Right renal pelvis (tissue), 4 donors: ENCODE results near the gene ZFR. TPM values are rescaled to one million over a fixed set of nuclear protein-coding genes. Genes with fewer than 3 reads are reported as not detected.
"Not testable (repeated sequence)": the region's sequence is repeated elsewhere in the genome, so short reads cannot be mapped to it uniquely, and the experiment has no call there.

Source experiments
- DNase-seq, 4 donors: peaks; one replicate each; pipeline ENCODE4 v3.0.0-alpha.2; 2013; ENCODE audit warnings: low read depth in 4 of 4, low spot score in 3 of 4, missing footprints in 1 of 4
- polyA plus RNA-seq, 4 donors: library from polyadenylated mRNA; unstranded; fragments of 120-200 nt; gene quantifications; one replicate each; pipeline ENCODE4 v1.2.1, GENCODE V29; 2013; ENCODE audit not compliant: insufficient read length in 4 of 4

Gene ZFR
- polyA plus RNA-seq, 4 donors = 106 to 123 (median 120) TPM

DNA sequence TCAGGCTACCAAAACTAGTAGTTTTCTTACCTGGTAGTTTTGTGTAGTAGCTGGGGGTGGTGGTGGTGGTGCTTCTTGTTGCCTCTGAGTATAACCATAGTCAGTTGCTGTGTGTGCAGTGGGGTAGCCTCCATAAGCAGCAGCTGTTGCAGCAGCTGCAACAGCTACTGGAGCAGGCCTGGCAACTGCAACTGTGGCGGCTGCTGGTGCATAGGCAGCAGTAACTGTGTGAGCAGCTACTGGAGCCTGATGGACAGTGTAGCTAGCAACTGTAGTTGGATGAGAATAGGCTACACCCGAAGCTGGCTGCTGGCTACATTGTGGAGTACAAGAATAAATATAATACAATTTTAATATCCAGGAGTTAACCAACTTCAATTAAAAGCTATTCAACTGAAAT is 24.7 kb downstream of the ZFR start:
- no peak for DNase-seq

GRCh38 chr5:32413466-32414263 is 30.9 kb downstream of the ZFR start:
- DNase-seq = no peak

- no peak for DNase-seq
Observed at GRCh38 chr5:32410630-32411029, 33.9 kb downstream of the ZFR start.

DNA sequence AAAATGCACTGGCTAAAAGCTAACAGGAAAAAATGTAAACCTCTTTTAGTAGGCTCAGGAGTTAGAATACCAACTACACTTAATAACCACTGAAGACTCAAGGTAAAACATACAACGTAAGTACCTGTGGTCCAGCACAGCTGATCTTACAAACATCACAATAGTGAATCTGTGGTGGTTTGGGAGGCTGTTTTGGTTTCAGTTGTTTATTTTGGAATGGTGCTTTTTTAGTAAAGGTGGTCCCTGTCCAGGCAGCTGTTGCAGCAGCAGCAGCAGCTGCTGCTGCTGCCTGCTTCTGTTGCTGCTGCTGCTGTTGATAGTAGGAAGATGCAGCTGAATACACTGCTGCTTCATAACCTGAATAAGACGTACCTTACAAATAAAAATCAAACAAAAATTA is 37.9 kb downstream of the ZFR start:
- no peak for DNase-seq

DNA sequence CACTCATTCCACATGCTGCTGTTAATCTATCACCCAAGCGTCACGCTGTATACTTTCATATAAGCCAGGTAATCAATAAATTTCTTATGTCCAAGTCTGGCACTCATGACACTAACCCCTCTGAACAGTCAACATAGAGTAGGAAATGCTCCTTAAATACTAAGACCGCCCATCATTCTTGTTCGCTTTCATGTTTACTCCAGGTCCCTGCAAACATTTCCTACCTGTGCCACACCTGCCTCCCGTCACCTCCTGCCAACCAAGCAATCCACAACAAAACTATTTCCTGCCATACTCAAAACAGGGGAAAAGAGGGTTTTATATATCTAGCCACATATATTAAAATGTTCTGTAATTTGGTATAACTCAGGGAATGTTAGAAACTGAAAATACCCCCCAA is 39.0 kb downstream of the ZFR start:
- DNase-seq = no peak

DNA sequence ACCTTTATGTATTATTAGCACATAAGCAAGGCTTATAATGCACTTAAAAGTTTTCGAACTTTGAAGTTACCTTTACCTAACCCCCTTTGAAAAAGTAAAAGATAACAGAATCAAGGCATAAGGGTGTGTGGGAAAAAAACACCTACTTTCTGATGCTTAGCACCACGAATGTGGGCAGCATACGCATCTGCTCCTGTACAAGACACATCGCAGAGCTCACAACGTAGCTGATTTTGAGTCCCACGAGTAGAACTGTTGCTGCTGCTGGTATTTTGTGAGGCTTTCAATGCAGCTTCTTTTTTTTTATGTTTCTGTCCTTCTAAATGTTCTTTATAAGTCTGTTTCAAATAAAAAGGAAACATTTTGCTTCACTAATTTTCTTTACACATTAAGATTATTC is 40.8 kb downstream of the ZFR start:
- no peak for DNase-seq

DNA sequence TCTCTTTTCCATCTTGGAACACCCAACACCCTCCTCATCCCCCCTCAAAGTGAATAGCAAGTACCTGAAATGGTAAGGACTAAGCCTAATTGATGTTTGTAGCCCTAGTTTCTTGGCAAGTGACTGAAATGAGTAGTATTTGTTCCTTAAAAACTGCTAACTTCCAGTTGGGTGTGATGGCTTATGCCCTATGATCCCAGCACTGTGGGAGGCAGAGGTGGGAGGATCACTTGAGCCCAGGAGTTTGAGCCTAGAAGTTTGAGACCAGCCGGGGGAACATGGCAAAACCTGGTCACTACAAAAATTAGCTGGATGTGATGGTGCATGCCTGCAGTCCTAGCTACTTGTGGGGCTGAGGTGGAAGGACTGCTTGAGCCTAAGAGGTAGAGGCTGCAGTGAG is 44.1 kb downstream of the ZFR start:
- DNase-seq = no peak

GRCh38 chr5:32398754-32399153 is 45.8 kb downstream of the ZFR start:
- not testable (repeated sequence) for DNase-seq

- no peak for DNase-seq
Observed at GRCh38 chr5:32394981-32395380, 49.6 kb downstream of the ZFR start.

- no peak for DNase-seq
Observed at GRCh38 chr5:32392039-32392438, 52.5 kb downstream of the ZFR start.

DNA sequence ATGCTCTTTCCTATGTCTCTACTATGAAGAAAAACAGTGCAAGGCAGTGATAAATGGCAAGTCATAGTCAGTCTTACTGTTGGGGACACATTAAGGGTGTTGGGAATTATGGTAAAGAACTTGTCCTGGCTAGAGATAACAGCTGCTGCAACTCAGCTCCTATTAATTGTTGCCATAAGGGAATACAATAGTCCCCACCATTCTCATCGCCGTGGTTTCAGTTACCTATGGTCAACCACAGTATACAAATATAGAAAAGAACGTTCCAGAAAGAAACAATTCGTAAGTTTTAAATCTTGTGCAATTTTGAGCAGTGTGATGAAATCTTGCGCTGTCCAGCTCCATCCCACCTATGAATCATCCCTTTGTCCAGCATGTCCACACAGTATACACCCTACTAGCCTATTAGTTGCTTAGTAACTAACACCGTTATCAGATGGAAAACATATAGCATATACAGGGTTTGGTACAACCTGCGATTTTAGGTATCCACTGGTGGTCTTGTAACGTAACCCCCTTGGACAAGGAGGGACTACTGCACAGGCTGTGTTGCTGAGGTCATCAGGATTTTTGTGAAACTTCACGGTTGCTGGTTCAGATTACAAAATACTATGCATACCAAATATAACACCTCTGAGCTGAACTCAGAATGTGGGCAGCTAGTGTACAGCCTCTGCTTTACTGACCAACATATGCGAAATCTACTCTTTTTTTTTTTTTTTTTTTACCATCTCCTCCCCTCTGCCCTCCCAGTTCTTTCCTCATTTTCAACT is 53.5 kb downstream of the ZFR start:
- DNase-seq = no peak

DNA sequence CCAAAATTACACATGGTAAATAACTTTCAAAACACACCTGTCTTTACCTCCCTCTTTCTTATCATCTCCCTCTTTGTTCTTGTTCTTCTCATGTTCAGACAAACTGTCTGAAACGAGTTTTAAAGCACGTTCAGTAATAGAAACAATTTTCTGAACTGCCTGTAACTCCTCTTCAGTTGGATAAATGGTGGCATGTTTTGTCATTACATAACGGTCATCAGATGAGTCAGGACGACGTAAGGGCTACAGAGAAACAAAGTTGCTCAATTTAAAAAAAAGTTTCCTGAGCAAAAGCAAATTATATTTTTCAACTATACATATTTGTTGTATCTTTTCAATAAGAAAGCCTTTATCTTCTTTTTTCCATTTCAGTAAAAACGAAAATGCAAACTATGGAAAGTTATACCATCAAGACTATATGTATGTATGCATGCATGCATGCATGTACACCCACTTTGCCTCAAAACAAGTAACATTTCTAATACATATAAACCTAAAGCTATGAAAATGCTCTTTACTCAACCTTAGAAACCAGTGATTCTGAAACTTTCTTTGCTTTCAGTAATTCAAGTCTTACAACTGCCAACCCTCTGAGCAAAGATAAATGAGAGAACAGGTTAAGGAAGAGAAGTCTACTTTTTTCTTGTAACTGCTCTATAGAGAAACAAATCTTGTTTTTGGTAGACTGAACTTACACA is 56.0 kb downstream of the ZFR start:
- DNase-seq = no peak

DNA sequence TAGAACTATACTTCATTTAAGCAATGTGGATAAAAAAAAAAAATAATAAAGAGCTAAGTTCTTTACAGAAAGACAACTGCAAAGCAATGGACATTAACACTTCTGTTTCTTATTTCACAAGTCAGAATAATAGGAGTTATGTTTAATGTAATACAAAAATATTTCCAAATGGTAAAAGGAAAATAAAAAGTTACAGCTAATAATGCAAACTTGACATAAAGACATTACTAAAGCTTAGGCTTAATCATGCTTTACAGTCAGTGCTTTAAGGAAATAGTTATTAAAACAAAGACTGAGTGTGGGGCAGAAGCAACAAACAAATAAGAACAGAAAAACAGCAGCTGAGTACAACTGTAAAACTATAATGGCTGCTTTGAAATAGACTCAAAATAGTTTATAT is 56.7 kb downstream of the ZFR start:
- no peak for DNase-seq

DNA sequence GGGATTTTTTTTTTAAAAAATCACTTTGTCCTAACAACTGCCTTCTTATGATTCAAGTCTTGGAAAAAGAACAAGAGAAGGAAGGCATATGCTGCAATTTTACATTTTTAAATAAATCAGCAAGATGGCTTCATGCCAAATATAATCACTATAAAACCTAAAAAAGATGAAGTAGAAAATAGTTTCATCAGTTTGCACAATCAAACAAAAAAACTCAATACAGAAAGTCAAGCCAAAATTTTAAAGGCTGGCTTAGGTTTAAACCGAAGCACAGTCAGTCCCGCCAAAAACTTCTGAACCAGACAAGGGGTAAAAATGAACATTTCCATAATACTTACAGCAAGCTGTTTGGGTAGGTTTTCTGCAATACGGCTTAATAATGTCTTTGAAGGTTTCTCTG is 57.3 kb downstream of the ZFR start:
- no peak for DNase-seq

DNA sequence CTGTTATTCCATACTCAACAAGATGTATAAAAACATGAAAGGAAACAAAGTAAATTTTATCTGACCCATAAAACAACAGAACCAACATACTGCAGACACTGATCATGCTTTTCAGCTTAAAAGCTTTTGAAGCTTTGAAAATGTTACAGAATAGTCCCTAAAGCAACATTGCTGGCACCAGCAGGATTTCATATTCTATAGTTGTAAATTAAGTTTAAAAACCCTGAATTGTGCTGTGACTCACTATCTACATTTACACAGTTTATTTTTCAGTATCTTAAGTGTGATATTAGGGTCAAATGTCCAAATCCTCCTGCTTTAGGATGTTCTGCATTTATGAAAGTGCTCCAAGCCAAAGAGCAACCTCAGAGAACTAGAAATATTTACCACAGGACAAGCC is 59.9 kb downstream of the ZFR start:
- DNase-seq = no peak

DNA sequence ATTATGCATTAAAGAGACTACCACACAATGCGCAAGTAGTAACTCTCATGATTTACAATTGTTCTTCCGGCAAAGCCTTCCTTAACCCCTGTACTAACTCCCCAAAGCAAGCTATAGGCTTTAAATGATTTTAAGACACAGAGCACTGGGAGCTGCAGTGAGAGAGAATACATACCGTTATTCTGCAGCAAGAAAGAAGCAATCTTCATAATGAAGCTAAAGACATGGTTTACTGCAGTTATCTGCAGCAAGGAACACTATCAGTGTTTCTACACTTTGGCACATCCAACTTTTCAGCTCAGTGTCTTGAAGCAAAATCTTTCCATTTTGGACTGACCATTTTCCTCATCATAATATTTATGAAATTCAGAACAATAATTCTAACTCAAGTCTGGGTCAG is 61.0 kb downstream of the ZFR start:
- no peak for DNase-seq

GRCh38 chr5:32383065-32383464 is 61.5 kb downstream of the ZFR start:
- DNase-seq = no peak

DNA sequence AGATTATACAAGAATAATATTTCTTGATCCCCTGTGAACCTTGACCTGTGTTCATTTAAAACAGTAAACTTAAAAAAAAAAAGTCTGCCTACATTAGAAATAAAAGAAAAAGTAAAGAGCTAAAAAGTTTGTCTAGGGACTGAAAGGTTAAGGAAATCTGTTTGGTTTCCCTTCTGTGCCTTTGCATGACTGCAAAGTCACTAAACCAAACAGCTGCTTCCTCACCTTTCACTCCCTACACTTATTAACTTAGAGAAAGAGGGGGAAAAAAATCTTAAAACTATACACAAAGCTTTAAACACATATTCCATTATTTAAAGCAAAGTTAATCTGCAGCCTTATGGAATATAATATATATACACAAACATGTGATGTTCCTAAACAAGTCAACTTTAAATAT is 65.1 kb downstream of the ZFR start:
- DNase-seq = no peak

GRCh38 chr5:32378966-32379365 is 65.6 kb downstream of the ZFR start:
- DNase-seq = no peak

DNA sequence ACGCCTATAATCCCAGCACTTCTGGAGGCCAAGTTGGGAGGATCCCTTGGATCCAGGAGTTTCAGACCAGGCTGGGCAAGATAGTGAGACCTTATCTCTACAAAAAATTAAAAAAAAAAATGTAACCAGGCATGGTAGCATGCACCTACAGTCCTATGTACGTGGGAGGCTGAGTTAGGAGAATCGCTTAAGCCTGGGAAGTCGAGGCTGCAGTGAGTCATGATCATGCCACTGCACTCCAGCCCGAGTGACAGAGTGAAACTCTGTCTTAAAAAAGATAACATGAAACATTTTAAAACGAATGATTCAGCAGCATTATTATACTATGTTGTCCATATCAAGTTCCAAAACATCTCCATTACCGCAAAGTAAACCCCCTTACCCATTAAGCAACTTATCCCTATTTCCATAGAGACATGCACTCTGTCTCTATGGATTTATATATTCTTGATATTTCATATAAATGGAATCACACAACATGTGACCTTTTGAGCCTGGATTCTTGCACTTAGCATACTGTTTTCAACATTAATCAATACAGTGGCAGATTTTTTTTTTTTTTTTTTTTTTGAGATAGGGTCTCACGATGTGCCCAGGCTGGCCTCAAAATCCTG is 74.9 kb downstream of the ZFR start:
- no peak for DNase-seq

DNA sequence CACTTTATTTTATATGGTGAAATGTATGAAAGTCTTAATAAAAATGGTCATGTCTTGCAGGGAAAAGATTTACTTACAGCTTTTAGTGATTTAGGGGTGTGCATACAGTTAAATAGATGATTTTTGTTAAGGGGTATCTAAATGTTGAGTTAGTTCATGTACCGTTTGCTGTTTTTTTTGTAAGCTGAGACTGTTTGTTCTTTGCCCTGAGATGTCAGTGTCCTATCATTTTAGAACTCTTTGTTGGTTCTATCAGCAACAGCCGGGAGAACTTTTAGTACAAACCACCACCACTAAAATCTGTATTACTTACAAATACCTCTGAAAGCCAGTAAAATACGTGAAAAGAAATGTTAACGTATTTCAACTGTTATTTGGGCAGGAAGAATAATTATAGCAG is 75.5 kb downstream of the ZFR start:
- no peak for DNase-seq
